ENCODE measurements around the gene GABPB2.

The GABPB2 gene

DNA sequence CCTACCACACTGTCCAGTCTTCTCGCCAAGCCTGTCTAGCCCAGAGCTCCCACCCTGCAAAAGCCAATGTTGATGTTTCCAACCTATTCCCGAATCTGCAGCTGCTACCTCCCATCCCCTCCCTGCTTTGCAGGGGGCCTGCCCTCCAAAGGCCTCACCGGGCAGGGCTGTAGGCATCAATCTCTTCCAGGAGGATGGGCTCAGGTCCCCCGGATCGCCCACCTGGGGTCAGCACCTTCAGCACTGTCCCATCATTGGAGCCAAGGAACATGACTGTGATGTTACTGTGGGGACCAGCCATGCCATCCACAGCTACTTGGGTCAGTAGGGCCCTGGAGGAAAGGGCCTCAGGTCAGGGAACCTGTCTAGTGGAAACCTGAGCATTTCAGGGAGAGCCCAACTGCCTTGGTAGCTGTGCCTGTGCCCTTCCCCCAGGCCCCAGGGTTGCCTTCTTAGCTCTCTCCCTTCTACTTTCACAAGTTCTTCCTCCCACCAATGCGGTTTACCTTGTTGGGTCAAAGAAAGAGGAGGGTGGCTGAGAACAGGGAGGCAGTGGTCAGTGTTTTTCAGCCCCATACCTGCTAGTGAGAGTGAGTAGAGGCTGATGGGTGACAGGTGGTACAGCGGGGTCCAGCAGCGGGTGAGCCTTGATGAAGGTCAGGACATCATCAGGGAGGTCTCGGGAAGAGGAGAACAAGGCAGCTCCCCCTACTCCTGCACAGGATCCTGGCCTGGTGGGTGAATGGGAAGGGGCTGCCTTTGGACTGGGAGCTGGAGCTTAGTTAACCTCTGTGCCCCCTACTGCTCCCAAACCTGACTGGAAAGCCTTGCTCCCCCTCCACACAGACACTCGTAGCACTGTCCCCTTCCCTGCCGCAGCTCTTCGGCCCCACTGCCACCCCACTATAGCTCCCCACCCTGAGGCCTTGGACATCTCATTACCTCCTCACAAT is 65.1 kb downstream of the GABPB2 start:
- H3K27me3 ChIP-seq (ENCODE audit: insufficient read depth, low read length) = peaks cover 6% of the 10 kb centered on the region; the same call in 1 of the 2 replicates
- no peak overlapping the region for H3K4me2 ChIP-seq (ENCODE audit: low read length)
- H3K36me3 ChIP-seq (ENCODE audit: insufficient read depth, low read length) = no peaks in the 10 kb centered on the region
- H3K9me3 ChIP-seq (ENCODE audit: low read length) = no peaks in the 10 kb centered on the region
- no peaks in the 10 kb centered on the region for H4K20me1 ChIP-seq (ENCODE audit: insufficient read depth, low read length)
- no peak overlapping the region for H3K9ac ChIP-seq (ENCODE audit: low read length)
- H2AFZ ChIP-seq (ENCODE audit: low read length) = no peak overlapping the region
- no peak overlapping the region for H3K4me3 ChIP-seq (ENCODE audit: low read depth, low read length, poor library complexity, severe bottlenecking)
- H3F3A ChIP-seq (ENCODE audit: insufficient read depth, low read length) = no peaks in the 10 kb centered on the region
- H3K27ac ChIP-seq (ENCODE audit: low read depth, low read length, poor library complexity, severe bottlenecking) = no peak overlapping the region
- TF ChIP-seq EZH2 (IDR thresholded peaks at IDR 0.05; ENCODE audit: borderline replicate concordance, low read length) = no peak
- TF ChIP-seq, protein P1, sequence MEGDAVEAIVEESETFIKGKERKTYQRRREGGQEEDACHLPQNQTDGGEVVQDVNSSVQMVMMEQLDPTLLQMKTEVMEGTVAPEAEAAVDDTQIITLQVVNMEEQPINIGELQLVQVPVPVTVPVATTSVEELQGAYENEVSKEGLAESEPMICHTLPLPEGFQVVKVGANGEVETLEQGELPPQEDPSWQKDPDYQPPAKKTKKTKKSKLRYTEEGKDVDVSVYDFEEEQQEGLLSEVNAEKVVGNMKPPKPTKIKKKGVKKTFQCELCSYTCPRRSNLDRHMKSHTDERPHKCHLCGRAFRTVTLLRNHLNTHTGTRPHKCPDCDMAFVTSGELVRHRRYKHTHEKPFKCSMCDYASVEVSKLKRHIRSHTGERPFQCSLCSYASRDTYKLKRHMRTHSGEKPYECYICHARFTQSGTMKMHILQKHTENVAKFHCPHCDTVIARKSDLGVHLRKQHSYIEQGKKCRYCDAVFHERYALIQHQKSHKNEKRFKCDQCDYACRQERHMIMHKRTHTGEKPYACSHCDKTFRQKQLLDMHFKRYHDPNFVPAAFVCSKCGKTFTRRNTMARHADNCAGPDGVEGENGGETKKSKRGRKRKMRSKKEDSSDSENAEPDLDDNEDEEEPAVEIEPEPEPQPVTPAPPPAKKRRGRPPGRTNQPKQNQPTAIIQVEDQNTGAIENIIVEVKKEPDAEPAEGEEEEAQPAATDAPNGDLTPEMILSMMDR (IDR thresholded peaks at IDR 0.05; ENCODE audit: low read length) = peak; percentile 35; the same call in 1 of the 2 replicates
- H3K4me1 ChIP-seq (ENCODE audit: insufficient read depth, low read length, severe bottlenecking) = peaks cover 10% of the 10 kb centered on the region
- no peaks in the 10 kb centered on the region for H3K79me2 ChIP-seq (ENCODE audit: insufficient read depth, low read length)
- H3K9me2 ChIP-seq (ENCODE audit: low read depth, low read length) = no peaks in the 10 kb centered on the region

DNA sequence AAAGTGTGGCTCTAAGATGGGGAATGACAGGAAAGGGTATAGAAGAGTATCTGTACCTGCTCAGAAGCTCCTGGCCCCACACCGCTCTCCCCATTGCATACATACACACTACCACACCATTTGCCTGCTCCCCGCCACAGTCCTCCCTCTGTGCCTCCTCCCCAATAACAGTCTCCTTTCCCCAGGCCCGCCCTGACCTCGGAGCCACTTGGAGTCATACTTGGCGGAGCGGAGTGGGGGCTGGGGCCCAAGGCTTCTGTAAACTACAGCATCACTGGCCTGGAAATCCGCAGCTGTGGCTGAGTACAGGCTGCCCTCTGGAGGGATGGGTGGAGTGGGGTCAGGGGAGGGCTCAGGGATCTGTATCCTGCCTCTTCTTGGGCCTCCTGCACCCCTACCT is 67.2 kb downstream of the GABPB2 start:
- Histone ChIP-seq H3K27me3 (ENCODE audit: insufficient read depth, low read length) (peaks cover 6% of the 10 kb centered on the region; the same call in 1 of the 2 replicates), H3K79me2 (ENCODE audit: insufficient read depth, low read length) (no peaks in the 10 kb centered on the region), H3K9me2 (ENCODE audit: low read depth, low read length) (no peaks in the 10 kb centered on the region), H3K27ac (ENCODE audit: low read depth, low read length, poor library complexity, severe bottlenecking) (no peak overlapping the region), H3F3A (ENCODE audit: insufficient read depth, low read length) (no peaks in the 10 kb centered on the region), H3K4me2 (ENCODE audit: low read length) (no peak overlapping the region), H3K4me1 (ENCODE audit: insufficient read depth, low read length, severe bottlenecking) (peaks cover 13% of the 10 kb centered on the region), H3K9ac (ENCODE audit: low read length) (no peak overlapping the region), H3K9me3 (ENCODE audit: low read length) (no peaks in the 10 kb centered on the region), H4K20me1 (ENCODE audit: insufficient read depth, low read length) (no peaks in the 10 kb centered on the region), H3K36me3 (ENCODE audit: insufficient read depth, low read length) (no peaks in the 10 kb centered on the region), H2AFZ (ENCODE audit: low read length) (no peak overlapping the region), H3K4me3 (ENCODE audit: low read depth, low read length, poor library complexity, severe bottlenecking) (no peak overlapping the region)
- TF ChIP-seq, protein P1 (IDR thresholded peaks at IDR 0.05; ENCODE audit: low read length) = no peak
- TF ChIP-seq EZH2 (IDR thresholded peaks at IDR 0.05; ENCODE audit: borderline replicate concordance, low read length) = no peak

DNA sequence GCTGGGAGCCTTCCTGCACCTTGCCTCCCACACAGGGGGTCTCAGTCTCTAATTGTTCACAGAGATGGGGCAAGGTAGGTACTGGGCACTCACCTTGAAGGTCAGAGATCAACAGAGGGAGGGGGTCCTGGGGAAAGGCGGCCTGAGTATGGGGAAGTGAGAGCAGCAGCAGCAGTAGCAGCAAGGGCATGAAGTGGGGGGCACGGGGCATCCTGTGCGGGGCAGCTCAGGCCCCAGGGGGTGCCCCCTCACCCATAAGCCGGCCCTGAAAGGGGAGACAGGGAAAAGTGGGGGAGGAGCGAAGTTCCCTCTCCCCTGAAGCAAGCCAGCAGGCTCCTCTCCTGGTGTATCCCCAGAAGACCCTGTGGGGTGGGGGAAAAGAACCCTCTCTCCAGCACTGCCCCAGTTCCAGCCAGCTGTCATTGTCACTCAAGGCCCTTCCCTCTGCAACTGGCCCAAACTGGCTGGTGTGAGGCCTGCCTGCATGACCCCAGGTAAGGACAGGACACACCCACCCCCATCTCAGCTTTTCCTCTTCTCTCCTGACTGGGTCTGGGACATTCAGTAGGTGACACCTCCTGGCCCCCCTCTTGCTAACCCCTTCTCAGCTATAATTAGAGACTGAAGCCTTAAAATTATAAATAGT is 72.0 kb downstream of the GABPB2 start:
- H3K4me1 ChIP-seq (ENCODE audit: insufficient read depth, low read length, severe bottlenecking) = peaks cover 33% of the 10 kb centered on the region
- H3K36me3 ChIP-seq (ENCODE audit: insufficient read depth, low read length) = no peaks in the 10 kb centered on the region
- H3K9me2 ChIP-seq (ENCODE audit: low read depth, low read length) = no peaks in the 10 kb centered on the region
- H3K79me2 ChIP-seq (ENCODE audit: insufficient read depth, low read length) = no peaks in the 10 kb centered on the region
- H3K4me2 ChIP-seq (ENCODE audit: low read length) = peak overlapping the region; percentile 24
- H3K27ac ChIP-seq (ENCODE audit: low read depth, low read length, poor library complexity, severe bottlenecking) = no peak overlapping the region
- no peaks in the 10 kb centered on the region for H3F3A ChIP-seq (ENCODE audit: insufficient read depth, low read length)
- no peak overlapping the region for H3K4me3 ChIP-seq (ENCODE audit: low read depth, low read length, poor library complexity, severe bottlenecking)
- no peak overlapping the region for H3K9ac ChIP-seq (ENCODE audit: low read length)
- peaks cover 11% of the 10 kb centered on the region; the same call in 1 of the 2 replicates for H3K27me3 ChIP-seq (ENCODE audit: insufficient read depth, low read length)
- H2AFZ ChIP-seq (ENCODE audit: low read length) = no peak overlapping the region
- no peaks in the 10 kb centered on the region for H4K20me1 ChIP-seq (ENCODE audit: insufficient read depth, low read length)
- no peaks in the 10 kb centered on the region for H3K9me3 ChIP-seq (ENCODE audit: low read length)
- TF ChIP-seq EZH2 (IDR thresholded peaks at IDR 0.05; ENCODE audit: borderline replicate concordance, low read length) = no peak
- TF ChIP-seq, protein P1 (IDR thresholded peaks at IDR 0.05; ENCODE audit: low read length) = no peak
